HG03135 (cell line): Measurements from ENCODE around the gene REEP2.
"Not testable (repeated sequence)": the region's sequence is repeated elsewhere in the genome, so short reads cannot be mapped to it uniquely, and the experiment has no call there.

Experiments used
- ATAC-seq: cut with Tn5 transposase; IDR thresholded peaks from one replicate; pipeline ENCODE4 v1.9.1; 2021; ENCODE audit warnings: mild to moderate bottlenecking, moderate library complexity; ENCODE audit not compliant: unreplicated experiment

REEP2 gene, protein sequence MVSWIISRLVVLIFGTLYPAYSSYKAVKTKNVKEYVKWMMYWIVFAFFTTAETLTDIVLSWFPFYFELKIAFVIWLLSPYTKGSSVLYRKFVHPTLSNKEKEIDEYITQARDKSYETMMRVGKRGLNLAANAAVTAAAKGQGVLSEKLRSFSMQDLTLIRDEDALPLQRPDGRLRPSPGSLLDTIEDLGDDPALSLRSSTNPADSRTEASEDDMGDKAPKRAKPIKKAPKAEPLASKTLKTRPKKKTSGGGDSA

DNA sequence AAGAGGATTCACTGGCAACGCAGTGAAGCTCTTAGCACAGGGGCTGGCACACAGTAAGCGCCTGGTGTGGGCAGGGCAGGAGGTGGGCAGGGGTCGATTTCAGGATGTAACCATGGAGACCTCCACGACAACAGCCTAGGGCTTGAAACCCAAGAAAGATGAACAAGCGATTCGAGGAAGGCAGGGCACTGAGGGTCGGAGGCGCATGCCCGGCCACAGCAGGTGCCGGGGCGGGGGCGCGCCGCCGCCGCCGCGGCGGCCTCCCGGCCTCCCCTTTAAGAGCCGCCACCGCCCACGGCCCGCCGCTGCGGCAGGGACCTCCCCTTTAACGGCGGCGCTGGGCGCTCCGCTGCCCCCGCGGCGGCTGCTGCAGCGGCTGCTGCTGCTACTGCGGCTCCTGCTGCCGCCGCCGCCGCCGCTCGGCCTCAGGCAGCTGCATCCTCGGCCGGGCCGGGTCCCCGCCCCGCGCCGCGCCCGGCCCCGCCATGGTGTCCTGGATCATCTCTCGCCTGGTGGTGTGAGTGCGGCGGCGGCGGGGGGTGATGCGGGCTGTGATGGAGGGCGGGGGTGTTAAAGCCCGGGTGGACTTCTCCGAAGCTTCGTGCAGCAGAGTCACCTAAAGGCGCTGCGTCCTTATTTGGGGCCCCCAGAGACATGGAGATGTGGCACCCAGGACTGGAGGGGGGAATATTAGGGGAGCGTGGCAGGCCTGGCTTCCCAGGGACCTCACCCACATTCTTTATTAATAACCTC lies at the start of gene REEP2:
Gene REEP2, plus strand, starts transcription at position 334 of the 753 bp plus-strand sequence. Its CDS starts 152 bp downstream, at position 486.
- ATAC-seq, result peak; percentile 72

DNA sequence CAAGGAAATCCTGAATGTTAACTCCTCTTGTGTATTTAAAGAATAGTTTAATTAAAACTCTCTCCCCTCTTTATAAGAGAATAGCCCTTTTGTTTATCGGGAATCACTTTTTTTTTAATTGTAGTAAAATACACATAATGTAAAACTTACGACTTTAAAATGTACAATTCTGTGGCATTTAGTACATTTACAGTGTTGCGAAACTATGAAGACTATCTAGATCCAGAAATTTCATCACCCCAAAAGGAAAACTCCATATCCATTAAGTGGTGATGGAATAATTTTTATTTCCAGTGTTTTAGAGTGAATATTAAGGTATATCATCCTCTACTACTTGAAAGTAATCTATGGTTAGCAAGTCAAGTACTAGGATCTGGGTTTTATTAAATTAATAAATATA lies 49.5 kb upstream of the REEP2 start:
- ATAC-seq, result no peak

DNA sequence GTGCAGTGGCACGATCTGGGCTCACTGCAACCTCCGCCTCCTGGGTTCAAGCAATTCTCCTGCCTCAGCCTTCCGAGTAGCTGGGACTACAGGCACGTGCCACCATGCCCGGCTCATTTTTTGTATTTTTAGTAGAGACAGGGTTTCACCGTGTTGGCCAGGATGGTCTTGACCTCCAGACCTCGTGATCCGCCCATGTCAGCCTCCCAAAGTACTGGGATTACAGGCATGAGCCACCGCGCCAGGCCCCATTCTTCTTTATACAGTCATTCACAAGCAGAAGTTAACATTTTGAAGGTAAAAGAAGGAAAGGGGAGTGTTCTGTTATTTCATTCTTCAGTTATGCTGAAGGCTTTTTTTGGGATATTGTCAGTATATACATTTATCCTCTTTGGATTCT lies 48.9 kb upstream of the REEP2 start:
- ATAC-seq, result not testable (repeated sequence)

DNA sequence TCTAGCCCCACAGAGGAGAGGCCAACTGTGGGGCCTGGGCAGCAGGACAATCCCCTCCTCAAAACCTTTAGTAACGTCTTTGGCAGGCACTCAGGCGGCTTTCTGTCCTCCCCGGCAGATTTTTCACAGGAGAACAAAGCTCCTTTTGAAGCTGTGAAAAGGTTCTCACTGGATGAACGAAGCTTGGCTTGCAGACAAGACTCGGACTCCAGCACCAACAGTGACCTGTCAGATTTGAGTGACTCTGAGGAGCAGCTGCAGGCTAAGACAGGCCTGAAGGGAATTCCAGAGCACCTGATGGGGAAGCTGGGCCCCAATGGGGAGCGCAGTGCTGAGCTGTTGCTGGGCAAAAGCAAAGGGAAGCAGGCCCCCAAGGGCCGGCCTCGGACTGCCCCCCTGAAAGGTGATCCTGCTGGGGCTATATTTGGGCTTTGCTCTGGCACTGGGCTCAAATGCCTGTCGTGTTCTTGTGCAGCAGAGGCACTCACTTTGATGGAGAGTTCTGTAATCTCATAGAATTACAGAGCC lies 46.9 kb upstream of the REEP2 start:
- ATAC-seq, result no peak

DNA sequence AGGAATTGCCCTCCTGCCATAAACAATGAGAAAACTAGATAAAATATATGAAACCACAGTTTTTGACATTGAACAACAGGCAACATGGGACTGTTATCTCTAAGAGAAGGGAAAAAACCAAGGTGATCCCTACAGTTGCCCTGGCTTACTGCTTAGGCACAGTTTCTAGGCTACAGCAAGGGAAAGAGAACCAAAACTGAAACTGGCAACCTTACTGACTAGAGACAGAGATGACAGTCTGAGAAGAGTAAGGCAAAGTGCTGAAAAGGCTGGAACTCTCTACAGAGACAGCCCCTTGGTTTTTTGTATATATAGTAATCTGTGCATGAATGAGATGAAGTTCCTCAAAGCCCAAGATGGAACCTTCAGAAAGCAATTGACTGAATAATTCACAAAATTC lies 36.2 kb upstream of the REEP2 start:
- ATAC-seq, result no peak

DNA sequence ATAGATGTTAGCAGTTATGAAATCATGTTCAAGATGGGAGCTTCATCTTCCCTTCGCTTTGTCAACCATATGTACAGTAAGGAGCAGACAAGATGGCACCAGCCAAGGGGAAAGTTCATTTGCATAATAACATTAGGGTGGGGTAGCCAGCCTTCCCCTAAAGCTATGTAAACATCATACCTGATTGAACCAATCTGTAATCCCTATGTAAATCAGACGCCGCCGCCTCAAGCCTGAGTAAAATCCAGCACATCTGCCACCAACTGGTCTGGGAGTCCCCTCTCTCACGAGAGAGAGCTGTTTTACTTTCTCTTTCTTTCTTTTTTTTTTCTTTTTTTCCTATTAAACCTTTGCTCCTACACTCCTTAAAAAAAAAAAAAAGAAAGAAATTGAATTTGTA lies 30.8 kb upstream of the REEP2 start:
- ATAC-seq, result no peak

DNA sequence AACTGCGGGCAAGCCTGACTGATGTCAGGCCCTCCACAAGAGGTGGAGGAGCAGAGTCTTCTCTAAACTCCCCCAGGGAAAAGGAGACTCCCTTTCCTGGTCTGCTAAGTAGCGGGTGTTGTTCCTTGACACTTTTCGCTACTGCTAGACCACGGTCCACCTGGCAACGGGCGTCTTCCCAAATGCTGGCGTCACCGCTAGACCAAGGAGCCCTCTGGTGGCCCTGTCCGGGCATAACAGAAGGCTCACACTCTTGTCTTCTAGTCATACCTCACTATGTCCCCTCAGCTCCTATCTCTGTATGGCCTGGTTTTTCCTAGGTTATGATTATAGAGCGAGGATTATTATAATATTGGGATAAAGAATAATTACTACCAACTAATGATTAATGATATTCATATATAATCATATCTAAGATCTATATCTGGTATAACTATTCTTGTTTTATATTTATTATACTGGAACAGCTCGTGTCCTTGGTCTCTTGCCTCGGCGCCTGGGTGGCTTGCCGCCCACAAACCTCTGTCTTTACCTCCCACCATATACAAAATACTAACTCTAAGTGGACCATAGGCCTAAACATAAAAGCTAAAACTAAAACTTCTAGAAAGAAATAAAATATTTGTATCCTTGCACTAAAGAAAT lies 27.7 kb upstream of the REEP2 start:
- ATAC-seq, result not testable (repeated sequence)

DNA sequence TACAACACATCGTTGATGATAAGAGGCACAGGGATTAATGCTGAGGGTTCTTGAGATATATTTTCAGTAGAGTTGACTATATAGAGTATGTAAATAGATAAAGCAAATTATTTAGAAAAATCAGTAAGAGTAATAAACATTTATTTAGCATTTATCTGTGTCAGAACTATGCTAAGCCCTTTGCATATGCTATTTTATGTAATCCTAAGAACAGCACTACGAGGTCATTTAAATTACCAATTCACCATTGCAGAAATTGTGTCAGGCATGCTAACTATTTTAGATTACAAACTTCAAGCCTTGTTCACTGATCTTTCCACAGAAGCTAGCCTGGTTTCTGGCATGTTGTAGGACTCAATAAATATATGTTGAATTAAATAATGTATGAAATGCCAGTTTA lies 20.4 kb upstream of the REEP2 start:
- no peak for ATAC-seq

DNA sequence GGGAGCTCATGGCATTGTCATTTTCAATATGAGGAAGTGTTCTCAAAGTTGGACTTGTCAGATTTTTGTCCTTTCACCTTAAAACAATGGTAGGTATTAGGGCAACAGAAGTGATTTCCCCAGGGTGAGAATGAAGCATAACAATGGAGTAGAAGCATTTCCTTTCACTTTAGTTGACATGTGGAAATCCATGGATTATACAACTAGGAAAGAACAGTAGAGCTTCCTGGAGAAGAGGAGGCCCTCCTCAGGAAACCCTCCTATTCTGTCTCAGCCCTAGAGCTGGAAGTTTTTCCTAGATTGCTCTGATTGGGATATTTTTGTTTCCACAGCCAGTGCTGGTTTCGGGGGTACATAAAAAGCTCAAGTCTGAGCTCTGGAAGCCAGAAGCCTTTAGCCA lies 13.8 kb upstream of the REEP2 start:
- ATAC-seq, result no peak

DNA sequence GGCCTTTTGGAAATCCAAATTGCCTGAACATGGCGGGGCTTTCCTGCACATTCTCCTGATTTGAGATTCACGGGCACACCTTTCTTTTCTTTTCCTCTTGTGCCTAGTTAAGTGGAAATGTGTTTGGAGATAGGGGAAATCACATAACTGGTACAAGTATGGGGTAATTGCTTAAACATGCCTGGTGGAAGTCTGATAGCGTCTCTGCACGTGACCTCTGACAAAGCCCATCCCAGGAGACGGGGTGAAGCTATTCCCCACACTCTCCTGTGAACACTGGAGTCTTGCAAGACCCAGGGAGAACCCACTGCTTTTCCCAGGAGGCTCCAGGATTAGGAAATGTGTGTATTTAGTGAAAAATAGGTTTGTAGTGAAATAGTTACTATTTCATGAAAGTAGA lies 2.9 kb upstream of the REEP2 start:
- no peak for ATAC-seq

DNA sequence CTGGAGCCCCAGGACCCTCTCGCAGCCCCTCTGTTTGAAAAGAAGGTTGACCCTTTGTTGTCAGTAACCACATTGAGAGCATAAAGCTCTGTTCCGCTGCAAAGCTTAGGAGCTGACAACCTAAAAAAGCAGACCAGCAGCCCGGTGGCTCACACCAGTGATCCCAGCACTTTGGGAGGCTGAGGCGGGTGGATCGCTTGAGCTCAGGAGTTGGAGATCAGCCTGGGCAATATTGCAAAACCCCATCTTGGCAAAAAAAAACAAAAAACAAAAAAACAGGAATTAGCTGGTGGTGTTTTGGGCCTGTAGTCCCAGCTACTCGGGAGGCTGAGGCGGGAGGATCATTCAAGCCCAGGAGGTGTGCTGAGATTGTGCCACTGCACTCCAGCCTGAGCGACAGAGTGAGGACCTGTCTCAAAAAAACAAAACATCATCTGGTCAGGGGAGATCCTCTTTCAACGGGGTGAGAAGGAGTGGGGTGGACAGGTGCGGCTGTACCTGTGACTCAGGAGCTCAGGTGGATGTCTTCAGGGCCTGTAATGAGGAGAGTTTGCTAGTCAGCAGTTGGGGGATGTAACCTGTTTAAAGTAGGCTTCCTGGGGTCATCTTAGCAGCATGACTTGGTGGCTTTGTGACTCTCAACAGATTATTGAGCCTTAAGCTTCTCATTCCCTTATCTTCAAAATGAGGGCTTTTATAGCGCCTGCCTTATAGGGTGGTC lies 694 bp upstream of the REEP2 start:
- ATAC-seq, result no peak

DNA sequence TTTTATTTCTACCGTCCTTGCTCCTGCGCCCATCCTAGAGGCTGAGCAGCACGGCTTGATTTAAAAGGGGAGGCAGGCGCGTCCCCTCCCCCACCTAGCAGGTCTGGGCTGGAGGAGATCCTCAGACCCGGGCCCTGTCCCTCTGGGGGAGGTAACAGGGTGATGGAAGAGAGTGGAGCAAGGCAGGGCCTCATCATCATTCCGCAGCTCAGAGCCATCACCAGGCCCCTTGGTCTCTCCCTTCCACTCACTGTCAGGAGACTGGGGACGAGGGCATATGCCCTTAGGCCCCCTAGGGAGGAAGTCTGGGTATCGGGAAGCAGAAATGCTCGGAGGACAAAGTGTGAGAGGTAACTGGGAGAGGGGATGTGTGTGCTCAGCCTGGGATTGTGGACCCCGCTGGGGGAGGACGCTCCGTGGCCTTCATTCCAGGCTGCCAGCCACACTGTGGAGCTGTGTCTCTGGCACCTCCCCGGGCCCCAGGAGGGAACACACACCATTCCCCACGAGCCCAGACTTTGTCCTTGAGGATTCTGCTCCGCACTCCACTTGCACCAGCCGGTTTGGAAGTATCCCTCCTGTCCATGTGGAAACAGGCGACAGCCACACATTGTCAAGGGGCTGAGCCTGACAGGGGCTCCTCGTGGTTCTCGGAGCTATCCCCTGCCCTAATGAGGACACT lies 761 bp downstream of the REEP2 start:
- no peak for ATAC-seq

DNA sequence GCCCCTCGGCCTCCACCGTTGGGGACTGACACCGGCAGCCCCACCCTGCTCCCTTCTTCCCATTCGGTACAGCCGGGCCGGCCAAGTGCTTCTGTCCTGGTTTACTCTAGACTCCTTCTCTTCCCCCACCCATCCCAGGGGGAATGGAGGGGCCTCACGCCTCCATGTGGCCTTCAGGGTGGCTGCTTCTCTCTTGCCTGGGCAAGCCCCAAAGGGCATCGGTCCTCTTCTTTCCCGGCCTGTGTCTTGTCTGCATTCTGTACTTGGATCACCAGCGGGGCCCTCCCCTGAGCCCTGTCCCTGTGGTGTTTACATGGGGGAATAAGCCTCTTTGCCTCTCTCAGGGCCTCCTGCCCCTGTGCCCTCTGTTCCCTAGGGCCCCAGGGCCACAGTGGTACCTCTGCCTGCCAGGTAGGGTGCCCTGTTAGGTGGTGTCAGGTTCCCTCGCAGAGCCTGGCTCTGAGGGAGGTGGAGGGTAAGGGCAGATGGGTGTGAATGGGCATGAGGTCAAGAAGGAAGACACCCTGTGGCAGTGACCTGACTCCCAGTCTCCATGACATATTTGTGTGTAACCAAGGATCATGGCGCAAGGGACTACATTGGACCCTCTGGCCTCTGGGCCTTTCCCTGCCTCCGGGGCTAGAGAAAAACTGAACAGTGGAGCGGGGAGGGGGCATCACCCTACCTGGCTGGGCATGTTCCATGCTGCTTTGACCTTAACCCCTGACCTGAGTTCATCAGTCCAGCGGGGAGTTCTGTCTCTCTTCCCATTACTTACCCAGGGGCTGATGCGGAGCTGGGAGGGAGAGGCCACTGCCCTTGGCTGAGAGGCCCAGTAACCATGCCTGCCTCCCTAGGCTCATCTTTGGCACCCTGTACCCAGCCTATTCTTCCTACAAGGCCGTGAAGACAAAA lies 1.6 kb downstream of the REEP2 start:
- ATAC-seq, result no peak

DNA sequence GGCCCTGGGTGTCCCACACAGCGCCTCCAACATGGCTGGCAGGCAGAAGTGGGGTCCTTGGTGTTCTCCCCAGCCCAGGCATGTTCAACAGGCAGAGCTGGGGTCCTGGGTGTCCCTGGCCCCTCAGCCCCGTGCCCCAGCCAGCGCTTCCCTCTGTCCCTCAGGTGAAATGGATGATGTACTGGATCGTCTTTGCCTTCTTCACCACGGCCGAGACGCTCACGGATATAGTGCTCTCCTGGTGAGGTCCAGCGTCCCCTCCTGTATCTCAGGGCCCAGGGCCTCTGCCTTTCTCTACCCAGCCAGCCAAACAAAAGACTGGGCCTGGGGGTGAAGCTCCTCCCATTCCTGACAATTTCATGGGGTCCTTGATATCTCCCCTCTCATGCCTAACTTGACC lies 2.4 kb downstream of the REEP2 start:
- no peak for ATAC-seq

DNA sequence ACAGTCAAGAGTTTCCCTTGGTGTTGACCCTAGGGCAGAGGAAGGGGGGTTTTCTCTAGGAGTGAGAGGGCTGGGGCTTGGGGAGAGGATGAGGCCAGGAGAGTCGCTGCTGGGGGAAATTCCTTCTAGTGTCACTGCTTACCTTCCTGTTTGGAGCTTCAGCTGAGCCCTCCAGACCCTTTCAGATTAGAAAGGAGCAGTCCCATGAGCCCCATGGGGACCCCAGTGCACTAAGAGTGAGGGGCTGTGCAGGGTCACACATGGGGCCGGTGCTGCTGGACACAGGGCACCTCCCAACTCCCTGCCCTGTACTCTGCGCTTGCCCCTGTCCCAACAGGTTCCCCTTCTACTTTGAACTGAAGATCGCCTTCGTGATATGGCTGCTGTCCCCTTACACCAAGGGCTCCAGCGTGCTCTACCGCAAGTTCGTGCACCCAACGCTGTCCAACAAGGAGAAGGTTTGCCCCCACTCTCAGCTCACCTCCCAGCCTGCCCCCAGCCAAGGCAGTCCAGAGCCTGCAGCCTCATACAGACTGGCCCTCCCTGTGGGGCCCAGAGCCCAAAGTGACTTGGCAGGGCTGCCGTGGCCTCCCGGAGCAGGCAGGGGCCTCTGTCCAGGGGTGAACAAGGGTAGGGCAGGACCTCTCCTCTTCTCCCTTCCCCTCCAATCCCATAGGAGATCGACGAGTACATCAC lies 5.4 kb downstream of the REEP2 start:
- ATAC-seq, result no peak

DNA sequence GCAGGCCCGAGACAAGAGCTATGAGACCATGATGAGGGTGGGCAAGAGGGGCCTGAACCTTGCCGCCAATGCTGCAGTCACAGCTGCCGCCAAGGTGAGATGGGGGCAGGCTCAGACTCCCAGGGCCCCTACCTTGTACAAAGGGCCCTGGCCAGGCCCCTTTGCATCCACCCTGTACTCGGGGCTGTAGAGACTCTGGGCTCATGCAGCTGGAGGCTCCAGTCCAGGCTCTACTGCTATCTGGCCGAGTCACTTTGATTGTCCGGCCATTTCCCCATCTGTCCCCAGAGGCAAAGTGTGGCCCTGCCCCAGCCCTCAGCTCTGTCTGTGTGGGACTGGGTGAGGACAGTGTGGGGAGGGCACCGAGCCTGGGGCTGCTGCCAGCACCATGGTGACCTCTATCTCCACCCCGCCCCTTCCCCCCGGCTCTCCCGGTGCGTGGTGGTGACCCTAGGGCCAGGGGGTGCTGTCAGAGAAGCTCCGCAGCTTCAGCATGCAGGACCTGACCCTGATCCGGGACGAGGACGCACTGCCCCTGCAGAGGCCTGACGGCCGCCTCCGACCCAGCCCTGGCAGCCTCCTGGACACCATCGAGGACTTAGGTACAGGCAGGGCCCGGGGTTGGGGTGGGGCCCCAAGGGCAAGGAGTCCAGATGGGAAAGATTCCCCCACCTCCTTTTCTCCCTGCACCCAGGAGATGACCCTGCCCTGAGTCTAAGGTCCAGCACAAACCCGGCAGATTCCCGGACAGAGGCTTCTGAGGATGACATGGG lies 6.1 kb downstream of the REEP2 start:
- ATAC-seq, result no peak

DNA sequence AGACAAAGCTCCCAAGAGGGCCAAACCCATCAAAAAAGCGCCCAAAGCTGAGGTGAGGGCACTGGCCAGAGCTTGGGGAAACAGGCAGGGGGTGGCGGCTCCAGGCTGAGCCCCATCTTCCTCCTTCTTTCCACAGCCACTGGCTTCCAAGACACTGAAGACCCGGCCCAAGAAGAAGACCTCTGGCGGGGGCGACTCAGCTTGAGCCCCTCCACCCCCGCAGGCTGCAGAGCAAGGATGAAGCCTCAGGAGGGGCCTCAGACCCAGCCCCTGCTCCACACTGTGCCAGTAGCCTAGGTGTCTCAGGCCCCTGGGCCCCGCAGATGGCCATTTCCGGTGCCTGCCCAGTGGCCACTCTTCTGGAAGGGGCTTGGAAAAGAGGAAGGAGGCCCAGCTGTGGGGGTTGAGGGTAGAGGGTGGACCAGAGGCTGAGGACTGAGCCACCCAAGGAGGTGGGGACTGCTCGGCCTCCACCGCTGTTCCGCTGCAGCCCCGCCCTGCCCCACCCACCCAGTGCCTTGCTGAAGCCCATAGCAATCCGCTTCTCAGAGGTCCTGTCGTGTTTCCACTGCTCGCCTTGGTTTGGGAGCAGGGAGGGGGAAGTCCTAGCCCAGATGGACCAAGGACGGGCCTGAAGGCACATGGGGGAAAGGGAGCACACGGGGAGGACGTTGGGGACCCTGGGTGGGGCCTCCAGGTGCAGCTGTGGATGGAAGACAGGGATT lies 6.9 kb downstream of the REEP2 start:
- no peak for ATAC-seq

DNA sequence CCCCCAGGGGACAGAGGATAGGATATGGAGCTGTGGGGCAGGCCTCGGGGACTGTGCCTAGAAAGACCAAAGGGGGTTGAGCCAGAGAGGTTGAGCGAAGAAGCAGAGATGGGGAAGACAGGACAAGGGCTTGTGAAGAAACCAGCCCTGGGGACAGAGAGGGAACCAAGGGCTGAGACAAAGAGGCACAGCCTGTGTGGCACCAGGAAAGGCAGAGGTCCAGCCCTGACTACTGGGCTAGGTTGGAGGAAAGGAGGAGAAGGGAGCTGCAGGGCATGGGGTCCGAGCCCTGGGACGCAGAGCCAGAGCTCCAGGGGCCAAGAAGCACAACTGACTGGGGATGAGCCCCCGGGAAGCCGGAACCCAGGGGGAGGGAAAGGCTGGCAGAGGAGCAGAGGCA lies 9.2 kb downstream of the REEP2 start:
- no peak for ATAC-seq
